Nephron progenitor cell (in vitro differentiated cells): ENCODE data around the gene PSMG4.

Source experiments
- DNase-seq: peaks from one replicate; pipeline ENCODE4 v3.0.0; 2021
- H3K27ac Mint-ChIP-seq: 2 replicates; pipeline ENCODE4 v1.8.0; 2021; ENCODE audit warnings: mild to moderate bottlenecking, moderate library complexity, mixed read lengths
- H3K27me3 Mint-ChIP-seq: 2 replicates; pipeline ENCODE4 v1.8.0; 2021; ENCODE audit warnings: mild to moderate bottlenecking, low read depth, mixed read lengths; ENCODE audit not compliant: poor library complexity
- H3K36me3 Mint-ChIP-seq: 2 replicates; pipeline ENCODE4 v1.8.0; 2021; ENCODE audit warnings: low read depth, mixed read lengths
- H3K4me1 Mint-ChIP-seq: 2 replicates; pipeline ENCODE4 v1.8.0; 2021; ENCODE audit warnings: mixed read lengths
- H3K4me3 Mint-ChIP-seq: 2 replicates; pipeline ENCODE4 v1.8.0; 2021; ENCODE audit warnings: mild to moderate bottlenecking, moderate library complexity, mixed read lengths
- H3K9me3 Mint-ChIP-seq: 2 replicates; pipeline ENCODE4 v1.8.0; 2021; ENCODE audit warnings: mild to moderate bottlenecking, moderate library complexity, mixed read lengths
- CTCF ChIP-seq: fragments of 200-600 bp; sonication (generic); IDR thresholded peaks from 2 replicates; pipeline ENCODE4 v1.5.0; 2021; ENCODE audit warnings: antibody characterized with exemption

Gene PSMG4

GRCh38 chr6:3308106-3308505 is 49.4 kb downstream of the PSMG4 start:
- Mint-ChIP-seq H3K4me1 (no peaks in the 10 kb centered on the region), H3K27ac (peak overlapping the region; percentile 67), H3K36me3 (peaks cover 28% of the 10 kb centered on the region), H3K4me3 (no peak overlapping the region), H3K9me3 (peaks cover 14% of the 10 kb centered on the region), H3K27me3 (peaks cover 6% of the 10 kb centered on the region)
- TF ChIP-seq CTCF, result no peak
- no peak for DNase-seq

GRCh38 chr6:3309391-3310050 is 50.8 kb downstream of the PSMG4 start:
- no peak for DNase-seq
- no peaks in the 10 kb centered on the region for H3K4me1 Mint-ChIP-seq
- peaks cover 10% of the 10 kb centered on the region for H3K27me3 Mint-ChIP-seq
- peaks cover 16% of the 10 kb centered on the region for H3K36me3 Mint-ChIP-seq
- H3K4me3 Mint-ChIP-seq, result no peak overlapping the region
- H3K9me3 Mint-ChIP-seq, result peaks cover 9% of the 10 kb centered on the region
- TF ChIP-seq CTCF, result no peak
- no peak overlapping the region for H3K27ac Mint-ChIP-seq

- DNase-seq, result no peak
- H3K4me3 Mint-ChIP-seq, result no peak overlapping the region
- no peak overlapping the region for H3K27ac Mint-ChIP-seq
- H3K36me3 Mint-ChIP-seq, result peaks cover 13% of the 10 kb centered on the region
- TF ChIP-seq CTCF, result no peak
- peaks cover 10% of the 10 kb centered on the region for H3K27me3 Mint-ChIP-seq
- H3K4me1 Mint-ChIP-seq, result peaks cover 5% of the 10 kb centered on the region
- peaks cover 9% of the 10 kb centered on the region for H3K9me3 Mint-ChIP-seq
Observed at GRCh38 chr6:3310051-3310448, 51.3 kb downstream of the PSMG4 start.

- H3K27me3 Mint-ChIP-seq, result peaks cover 10% of the 10 kb centered on the region
- peaks cover 9% of the 10 kb centered on the region for H3K4me1 Mint-ChIP-seq
- H3K36me3 Mint-ChIP-seq, result peaks cover 12% of the 10 kb centered on the region
- peaks cover 4% of the 10 kb centered on the region for H3K9me3 Mint-ChIP-seq
- no peak overlapping the region for H3K27ac Mint-ChIP-seq
- TF ChIP-seq CTCF, result no peak
- H3K4me3 Mint-ChIP-seq, result no peak overlapping the region
- no peak for DNase-seq
Observed at GRCh38 chr6:3310703-3311102, 52.0 kb downstream of the PSMG4 start.

GRCh38 chr6:3311826-3312225 is 53.1 kb downstream of the PSMG4 start:
- DNase-seq, result no peak
- Mint-ChIP-seq H3K9me3 (no peaks in the 10 kb centered on the region), H3K27me3 (peaks cover 10% of the 10 kb centered on the region), H3K4me3 (no peak overlapping the region), H3K36me3 (peaks cover 8% of the 10 kb centered on the region), H3K4me1 (peaks cover 12% of the 10 kb centered on the region), H3K27ac (no peak overlapping the region)
- TF ChIP-seq CTCF, result no peak

- peak overlapping the region; percentile 83 for H3K27ac Mint-ChIP-seq
- H3K4me1 Mint-ChIP-seq, result peaks cover 18% of the 10 kb centered on the region
- no peak for DNase-seq
- peaks cover 16% of the 10 kb centered on the region for H3K36me3 Mint-ChIP-seq
- peaks cover 7% of the 10 kb centered on the region for H3K27me3 Mint-ChIP-seq
- H3K9me3 Mint-ChIP-seq, result no peaks in the 10 kb centered on the region
- no peak overlapping the region for H3K4me3 Mint-ChIP-seq
- TF ChIP-seq CTCF, result no peak
Observed at GRCh38 chr6:3312604-3313231, 54.0 kb downstream of the PSMG4 start.
